HEK293 (cell line): ENCODE data around the gene SEMG2.

Experiments used
- SETDB1 ChIP-seq: IDR thresholded peaks from one replicate; pipeline ENCODE4 v1.6.1; 2017; ENCODE audit warnings: mild to moderate bottlenecking, low read length, moderate library complexity, mixed read lengths; ENCODE audit not compliant: insufficient read length
- ZBTB10 ChIP-seq: fragments of 450-650 bp; formaldehyde crosslinking; IDR thresholded peaks from 2 replicates; pipeline ENCODE4 v1.5.1; 2016; ENCODE audit warnings: missing biosample characterization, missing genetic modification characterization
- ZNF133 ChIP-seq: fragments of 450-650 bp; formaldehyde crosslinking; IDR thresholded peaks from 2 replicates; pipeline ENCODE4 v1.5.1; 2016; ENCODE audit warnings: missing biosample characterization, missing genetic modification characterization
- ZNF23 ChIP-seq: fragments of 450-650 bp; formaldehyde crosslinking; IDR thresholded peaks from 2 replicates; pipeline ENCODE4 v1.5.1; 2016; ENCODE audit warnings: missing biosample characterization, missing genetic modification characterization, borderline replicate concordance
- ZNF266 ChIP-seq: fragments of 450-650 bp; formaldehyde crosslinking; IDR thresholded peaks from 2 replicates; pipeline ENCODE4 v1.5.1; 2016; ENCODE audit warnings: missing biosample characterization, missing genetic modification characterization, low read depth
- ZNF76 ChIP-seq: fragments of 450-650 bp; formaldehyde crosslinking; IDR thresholded peaks from 2 replicates; pipeline ENCODE4; 2016; ENCODE audit warnings: low read depth, missing biosample characterization, missing genetic modification characterization, borderline replicate concordance
- ZNF777 ChIP-seq: fragments of 450-650 bp; formaldehyde crosslinking; IDR thresholded peaks from 2 replicates; pipeline ENCODE4 v1.5.1; 2017; ENCODE audit warnings: missing biosample characterization, missing genetic modification characterization, borderline replicate concordance
- TF ChIP-seq, protein P1 (sequence below): fragments of 450-650 bp; formaldehyde crosslinking; IDR thresholded peaks from 2 replicates; pipeline ENCODE4 v1.5.1; 2016; ENCODE audit warnings: missing biosample characterization, missing genetic modification characterization
- TF ChIP-seq, protein P2 (sequence below): fragments of 450-650 bp; formaldehyde crosslinking; IDR thresholded peaks from 2 replicates; pipeline ENCODE4 v1.5.1; 2017; ENCODE audit warnings: missing biosample characterization, mild to moderate bottlenecking, missing genetic modification characterization, moderate library complexity

DNA sequence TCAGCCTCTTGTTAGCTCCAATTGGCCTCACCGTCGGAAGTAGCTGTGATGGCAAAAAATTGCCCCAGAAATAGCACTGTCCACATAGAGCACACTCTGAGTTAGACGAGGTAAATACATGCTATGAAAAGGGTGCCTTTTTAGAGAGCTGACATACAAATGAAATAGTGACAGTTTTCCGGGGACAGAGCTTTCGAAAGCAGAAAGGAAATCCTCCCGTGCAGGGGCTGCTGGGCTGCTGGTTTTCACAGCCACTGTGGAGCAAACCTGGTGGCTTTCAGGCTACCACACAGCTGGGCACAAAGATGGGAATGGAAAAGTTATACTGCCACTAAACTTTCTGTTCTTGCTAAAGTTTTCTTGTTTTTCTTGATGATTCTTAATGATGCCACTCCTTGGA is 24.9 kb downstream of the SEMG2 start:
- TF ChIP-seq, protein P1, sequence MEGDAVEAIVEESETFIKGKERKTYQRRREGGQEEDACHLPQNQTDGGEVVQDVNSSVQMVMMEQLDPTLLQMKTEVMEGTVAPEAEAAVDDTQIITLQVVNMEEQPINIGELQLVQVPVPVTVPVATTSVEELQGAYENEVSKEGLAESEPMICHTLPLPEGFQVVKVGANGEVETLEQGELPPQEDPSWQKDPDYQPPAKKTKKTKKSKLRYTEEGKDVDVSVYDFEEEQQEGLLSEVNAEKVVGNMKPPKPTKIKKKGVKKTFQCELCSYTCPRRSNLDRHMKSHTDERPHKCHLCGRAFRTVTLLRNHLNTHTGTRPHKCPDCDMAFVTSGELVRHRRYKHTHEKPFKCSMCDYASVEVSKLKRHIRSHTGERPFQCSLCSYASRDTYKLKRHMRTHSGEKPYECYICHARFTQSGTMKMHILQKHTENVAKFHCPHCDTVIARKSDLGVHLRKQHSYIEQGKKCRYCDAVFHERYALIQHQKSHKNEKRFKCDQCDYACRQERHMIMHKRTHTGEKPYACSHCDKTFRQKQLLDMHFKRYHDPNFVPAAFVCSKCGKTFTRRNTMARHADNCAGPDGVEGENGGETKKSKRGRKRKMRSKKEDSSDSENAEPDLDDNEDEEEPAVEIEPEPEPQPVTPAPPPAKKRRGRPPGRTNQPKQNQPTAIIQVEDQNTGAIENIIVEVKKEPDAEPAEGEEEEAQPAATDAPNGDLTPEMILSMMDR (tag by site-specific recombination): no peak
- TF ChIP-seq ZNF23 (tag by site-specific recombination) (no peak), ZNF133 (no peak), ZBTB10 (no peak), ZNF266 (tag by site-specific recombination) (no peak), SETDB1 (no peak), ZNF76 (tag by site-specific recombination) (no peak), ZNF777 (tag by site-specific recombination) (no peak)
- TF ChIP-seq, protein P2, sequence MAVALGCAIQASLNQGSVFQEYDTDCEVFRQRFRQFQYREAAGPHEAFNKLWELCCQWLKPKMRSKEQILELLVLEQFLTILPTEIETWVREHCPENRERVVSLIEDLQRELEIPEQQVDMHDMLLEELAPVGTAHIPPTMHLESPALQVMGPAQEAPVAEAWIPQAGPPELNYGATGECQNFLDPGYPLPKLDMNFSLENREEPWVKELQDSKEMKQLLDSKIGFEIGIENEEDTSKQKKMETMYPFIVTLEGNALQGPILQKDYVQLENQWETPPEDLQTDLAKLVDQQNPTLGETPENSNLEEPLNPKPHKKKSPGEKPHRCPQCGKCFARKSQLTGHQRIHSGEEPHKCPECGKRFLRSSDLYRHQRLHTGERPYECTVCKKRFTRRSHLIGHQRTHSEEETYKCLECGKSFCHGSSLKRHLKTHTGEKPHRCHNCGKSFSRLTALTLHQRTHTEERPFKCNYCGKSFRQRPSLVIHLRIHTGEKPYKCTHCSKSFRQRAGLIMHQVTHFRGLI (tag by site-specific recombination): no peak
